Measurements from ENCODE around the gene COL23A1.

Gene COL23A1

GRCh38 chr5:178418471-178419010 is 171.7 kb downstream of the COL23A1 start:
- no peak for DNase-seq

GRCh38 chr5:178418031-178418430 is 172.2 kb downstream of the COL23A1 start:
- no peak for DNase-seq

GRCh38 chr5:178417391-178417811 is 172.8 kb downstream of the COL23A1 start:
- DNase-seq: no peak

GRCh38 chr5:178416919-178417318 is 173.3 kb downstream of the COL23A1 start:
- DNase-seq: no peak

- no peak for DNase-seq
Measured at GRCh38 chr5:178416206-178416882, 173.8 kb downstream of the COL23A1 start.

- no peak for DNase-seq
Measured at GRCh38 chr5:178415353-178415752, 174.8 kb downstream of the COL23A1 start.

GRCh38 chr5:178413988-178414387 is 176.2 kb downstream of the COL23A1 start:
- no peak for DNase-seq

GRCh38 chr5:178411083-178411482 is 179.1 kb downstream of the COL23A1 start:
- no peak for DNase-seq

GRCh38 chr5:178407646-178408045 is 182.5 kb downstream of the COL23A1 start:
- no peak for DNase-seq

- no peak for DNase-seq
Measured at GRCh38 chr5:178404987-178405386, 185.2 kb downstream of the COL23A1 start.

GRCh38 chr5:178403956-178404600 is 186.1 kb downstream of the COL23A1 start:
- no peak for DNase-seq

- no peak for DNase-seq
Measured at GRCh38 chr5:178403351-178403750, 186.8 kb downstream of the COL23A1 start.

GRCh38 chr5:178399701-178400095 is 190.5 kb downstream of the COL23A1 start:
- no peak for DNase-seq

- no peak for DNase-seq
Measured at GRCh38 chr5:178398901-178399700, 191.1 kb downstream of the COL23A1 start.

- no peak for DNase-seq
Measured at GRCh38 chr5:178396796-178397720, 193.1 kb downstream of the COL23A1 start.

- DNase-seq: no peak
Measured at GRCh38 chr5:178394074-178394473, 196.1 kb downstream of the COL23A1 start.

- DNase-seq: no peak
Measured at GRCh38 chr5:178392931-178393394, 197.2 kb downstream of the COL23A1 start.

GRCh38 chr5:178392386-178392785 is 197.8 kb downstream of the COL23A1 start:
- no peak for DNase-seq

- DNase-seq: no peak
Measured at GRCh38 chr5:178391480-178391879, 198.7 kb downstream of the COL23A1 start.

GRCh38 chr5:178389796-178390195 is 200.4 kb downstream of the COL23A1 start:
- no peak for DNase-seq

- no peak for DNase-seq
Measured at GRCh38 chr5:178389026-178389729, 201.0 kb downstream of the COL23A1 start.
